GM19351 (cell line): ENCODE measurements around the gene LSP1.
"Not testable (repeated sequence)": the region's sequence is repeated elsewhere in the genome, so short reads cannot be mapped to it uniquely, and the experiment has no call there.

ENCODE experiments used
- ATAC-seq: cut with Tn5 transposase; IDR thresholded peaks from one replicate; pipeline ENCODE4 v1.9.1; 2021; ENCODE audit warnings: mild to moderate bottlenecking, moderate library complexity; ENCODE audit not compliant: unreplicated experiment

LSP1 gene

GRCh38 chr11:1862588-1863351 lies 9.9 kb downstream of the LSP1 start:
- ATAC-seq: no peak

GRCh38 chr11:1863352-1864216 lies 10.7 kb downstream of the LSP1 start:
- no peak for ATAC-seq

- ATAC-seq: no peak
These were observed 11.3 kb downstream of the LSP1 start for GRCh38 chr11:1864231-1864630.

GRCh38 chr11:1864831-1865665 lies 12.2 kb downstream of the LSP1 start:
- ATAC-seq: no peak

- no peak for ATAC-seq
These were observed 13.3 kb downstream of the LSP1 start for GRCh38 chr11:1866226-1866625.

GRCh38 chr11:1866776-1867175 lies 13.9 kb downstream of the LSP1 start:
- ATAC-seq: no peak

GRCh38 chr11:1867381-1867780 lies 14.5 kb downstream of the LSP1 start:
- no peak for ATAC-seq

- ATAC-seq: no peak
These were observed 15.3 kb downstream of the LSP1 start for GRCh38 chr11:1868056-1868635.

- ATAC-seq: no peak
These were observed 15.9 kb downstream of the LSP1 start for GRCh38 chr11:1868636-1869291.

- no peak for ATAC-seq
These were observed 16.8 kb downstream of the LSP1 start for GRCh38 chr11:1869427-1870325.

- ATAC-seq: no peak
These were observed 17.4 kb downstream of the LSP1 start for GRCh38 chr11:1870326-1870696.

- ATAC-seq: no peak
These were observed 18.0 kb downstream of the LSP1 start for GRCh38 chr11:1870721-1871466.

GRCh38 chr11:1871531-1871930 lies 18.6 kb downstream of the LSP1 start:
- ATAC-seq: no peak

GRCh38 chr11:1872267-1872985 lies 19.5 kb downstream of the LSP1 start:
- no peak for ATAC-seq

GRCh38 chr11:1873048-1873812 lies 20.3 kb downstream of the LSP1 start:
- no peak for ATAC-seq

GRCh38 chr11:1873813-1874150 lies 20.9 kb downstream of the LSP1 start:
- ATAC-seq: not testable (repeated sequence)

GRCh38 chr11:1874441-1875092 lies 21.7 kb downstream of the LSP1 start:
- not testable (repeated sequence) for ATAC-seq
